ENCODE data around the gene MAPT. TPM values are rescaled to one million over a fixed set of nuclear protein-coding genes. Genes with fewer than 3 reads are reported as not detected.

Gene MAPT
- 1 to 10 TPM in 1 of 2 donors, under 1 TPM in 1; 0.86 to 2.1 TPM for total RNA-seq

- H3K27ac Mint-ChIP-seq: peak within 1 kb of the TSS; percentile 69
- H3K4me3 Mint-ChIP-seq: peak within 1 kb of the TSS; percentile 86 to 88
- DNase-seq (peak; percentile 86 to 92), ATAC-seq (replicated peaks in 1 of 2) (peak; percentile 88 to 89)
- peaks cover 27% of the 10 kb centered on the region for H3K4me1 Mint-ChIP-seq (ENCODE audit: low read depth)
- H3K9me3 Mint-ChIP-seq: no peaks in the 10 kb centered on the region
- no peaks in the 10 kb centered on the region for H3K36me3 Mint-ChIP-seq (ENCODE audit: insufficient read depth in 2 of 2)
- H3K27me3 Mint-ChIP-seq (ENCODE audit: low read depth): peaks cover 66% of the 10 kb centered on the region
These were observed at the start of gene MAPT for GRCh38 chr17:45894022-45894784. TSS of gene MAPT (plus strand) at chr17:45894554. CDS start at chr17:45962338, 67,784 bp downstream.

GRCh38 chr17:45844695-45845375 lies 49.5 kb upstream of the MAPT start, which contains the start of gene SPPL2C:
TSS of gene SPPL2C (plus strand) at chr17:45844881. CDS start at chr17:45844907, 26 bp downstream.
- ATAC-seq (replicated peaks in 1 of 2) (no peak), DNase-seq (no peak)
- H3K27me3 Mint-ChIP-seq (ENCODE audit: low read depth): no peaks in the 10 kb centered on the region
- H3K4me3 Mint-ChIP-seq: no peak within 1 kb of the TSS
- H3K9me3 Mint-ChIP-seq: no peaks in the 10 kb centered on the region
- H3K27ac Mint-ChIP-seq: no peak within 1 kb of the TSS
- H3K4me1 Mint-ChIP-seq (ENCODE audit: low read depth): no peaks in the 10 kb centered on the region
- no peaks in the 10 kb centered on the region for H3K36me3 Mint-ChIP-seq (ENCODE audit: insufficient read depth in 2 of 2)

GRCh38 chr17:45845376-45846185 lies 48.8 kb upstream of the MAPT start:
- H3K36me3 Mint-ChIP-seq (ENCODE audit: insufficient read depth in 2 of 2): no peaks in the 10 kb centered on the region
- no peak overlapping the region for H3K4me3 Mint-ChIP-seq
- no peaks in the 10 kb centered on the region for H3K4me1 Mint-ChIP-seq (ENCODE audit: low read depth)
- H3K27ac Mint-ChIP-seq: no peak overlapping the region
- no peaks in the 10 kb centered on the region for H3K9me3 Mint-ChIP-seq
- no peak for ATAC-seq (replicated peaks in 1 of 2)
- H3K27me3 Mint-ChIP-seq (ENCODE audit: low read depth): no peaks in the 10 kb centered on the region
- no peak for DNase-seq

DNA sequence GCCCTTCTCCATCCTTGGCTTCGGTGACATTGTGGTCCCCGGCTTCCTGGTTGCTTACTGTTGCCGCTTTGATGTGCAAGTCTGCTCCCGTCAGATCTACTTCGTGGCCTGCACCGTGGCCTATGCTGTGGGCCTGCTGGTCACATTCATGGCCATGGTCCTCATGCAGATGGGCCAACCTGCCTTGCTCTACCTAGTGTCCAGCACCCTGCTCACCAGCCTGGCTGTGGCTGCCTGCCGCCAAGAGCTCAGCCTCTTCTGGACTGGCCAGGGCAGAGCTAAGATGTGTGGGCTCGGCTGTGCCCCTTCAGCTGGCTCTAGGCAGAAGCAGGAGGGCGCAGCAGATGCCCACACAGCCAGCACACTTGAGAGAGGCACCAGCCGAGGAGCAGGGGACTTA lies 48.1 kb upstream of the MAPT start:
- ATAC-seq (replicated peaks in 1 of 2) (no peak), DNase-seq (no peak)
- Mint-ChIP-seq H3K4me3 (no peak overlapping the region), H3K27me3 (ENCODE audit: low read depth) (no peaks in the 10 kb centered on the region), H3K4me1 (ENCODE audit: low read depth) (no peaks in the 10 kb centered on the region), H3K9me3 (no peaks in the 10 kb centered on the region), H3K36me3 (ENCODE audit: insufficient read depth in 2 of 2) (no peaks in the 10 kb centered on the region), H3K27ac (no peak overlapping the region)

DNA sequence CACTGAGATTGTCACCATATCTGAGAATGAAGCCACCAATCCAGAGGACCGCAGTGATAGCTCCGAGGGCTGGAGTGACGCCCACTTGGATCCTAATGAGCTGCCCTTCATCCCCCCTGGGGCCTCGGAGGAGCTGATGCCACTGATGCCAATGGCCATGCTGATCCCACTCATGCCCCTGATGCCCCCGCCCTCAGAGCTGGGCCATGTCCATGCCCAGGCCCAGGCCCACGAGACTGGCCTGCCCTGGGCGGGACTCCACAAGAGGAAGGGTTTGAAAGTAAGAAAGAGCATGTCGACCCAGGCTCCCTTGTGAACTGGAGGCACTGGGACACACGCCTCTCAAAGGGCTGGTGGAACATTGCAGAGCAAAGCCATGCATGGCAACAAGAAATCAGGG lies 47.7 kb upstream of the MAPT start:
- Mint-ChIP-seq H3K4me1 (ENCODE audit: low read depth) (no peaks in the 10 kb centered on the region), H3K4me3 (no peak overlapping the region), H3K9me3 (no peaks in the 10 kb centered on the region), H3K36me3 (ENCODE audit: insufficient read depth in 2 of 2) (no peaks in the 10 kb centered on the region), H3K27me3 (ENCODE audit: low read depth) (no peaks in the 10 kb centered on the region), H3K27ac (no peak overlapping the region)
- ATAC-seq (replicated peaks in 1 of 2) (no peak), DNase-seq (no peak)

- H3K4me3 Mint-ChIP-seq: no peak overlapping the region
- H3K9me3 Mint-ChIP-seq: no peaks in the 10 kb centered on the region
- H3K27me3 Mint-ChIP-seq (ENCODE audit: low read depth): no peaks in the 10 kb centered on the region
- ATAC-seq (replicated peaks in 1 of 2) (no peak), DNase-seq (no peak)
- H3K36me3 Mint-ChIP-seq (ENCODE audit: insufficient read depth in 2 of 2): no peaks in the 10 kb centered on the region
- H3K4me1 Mint-ChIP-seq (ENCODE audit: low read depth): no peaks in the 10 kb centered on the region
- H3K27ac Mint-ChIP-seq: no peak overlapping the region
These were observed 47.3 kb upstream of the MAPT start for GRCh38 chr17:45847101-45847500.

GRCh38 chr17:45847747-45848146 lies 46.6 kb upstream of the MAPT start:
- Mint-ChIP-seq H3K36me3 (ENCODE audit: insufficient read depth in 2 of 2) (no peaks in the 10 kb centered on the region), H3K27me3 (ENCODE audit: low read depth) (no peaks in the 10 kb centered on the region), H3K27ac (no peak overlapping the region), H3K4me3 (no peak overlapping the region), H3K4me1 (ENCODE audit: low read depth) (no peaks in the 10 kb centered on the region), H3K9me3 (no peaks in the 10 kb centered on the region)
- ATAC-seq (replicated peaks in 1 of 2) (no peak), DNase-seq (no peak)

GRCh38 chr17:45848405-45848804 lies 45.9 kb upstream of the MAPT start:
- Mint-ChIP-seq H3K27ac (no peak overlapping the region), H3K36me3 (ENCODE audit: insufficient read depth in 2 of 2) (no peaks in the 10 kb centered on the region), H3K4me1 (ENCODE audit: low read depth) (no peaks in the 10 kb centered on the region), H3K4me3 (no peak overlapping the region), H3K9me3 (no peaks in the 10 kb centered on the region), H3K27me3 (ENCODE audit: low read depth) (peaks cover under 1% of the 10 kb centered on the region)
- DNase-seq (no peak), ATAC-seq (replicated peaks in 1 of 2) (no peak)

DNA sequence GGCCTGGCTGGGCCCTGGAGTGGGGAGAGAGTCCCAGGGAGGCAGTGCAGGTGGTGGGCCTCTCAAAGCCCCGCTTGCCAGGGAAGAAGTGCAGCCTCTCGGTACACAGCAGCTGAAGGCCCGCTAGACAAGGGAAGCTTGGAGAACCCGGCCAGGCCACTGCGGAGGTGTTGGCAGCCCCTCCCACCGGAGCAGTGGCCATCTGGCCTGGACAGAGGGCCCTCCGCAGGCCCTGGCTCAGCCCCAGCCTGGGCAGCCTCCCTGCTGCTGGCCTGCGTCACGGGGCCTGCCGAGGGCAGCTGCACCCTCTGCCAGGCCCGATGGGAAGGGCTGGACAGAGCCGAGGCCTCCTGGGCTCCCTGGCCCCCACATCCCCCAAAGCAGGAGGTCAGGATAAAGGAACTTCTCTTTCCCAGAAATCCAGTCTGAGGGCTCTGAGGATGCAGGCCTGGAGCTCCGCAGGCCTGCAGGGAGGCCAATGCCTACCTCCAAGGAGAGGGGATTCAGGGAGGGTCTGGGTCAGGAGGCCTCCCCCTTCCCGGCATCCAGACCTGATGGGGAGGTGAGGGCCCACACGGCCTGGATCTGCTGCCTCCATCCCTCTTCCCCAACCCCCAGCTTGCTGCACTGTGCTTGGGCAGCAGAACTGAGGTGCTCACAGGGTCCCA lies 45.4 kb upstream of the MAPT start:
- ATAC-seq (replicated peaks in 1 of 2) (no peak), DNase-seq (no peak)
- no peaks in the 10 kb centered on the region for H3K9me3 Mint-ChIP-seq
- H3K4me1 Mint-ChIP-seq (ENCODE audit: low read depth): no peaks in the 10 kb centered on the region
- H3K27ac Mint-ChIP-seq: no peak overlapping the region
- peaks cover 6% of the 10 kb centered on the region for H3K27me3 Mint-ChIP-seq (ENCODE audit: low read depth)
- no peak overlapping the region for H3K4me3 Mint-ChIP-seq
- H3K36me3 Mint-ChIP-seq (ENCODE audit: insufficient read depth in 2 of 2): no peaks in the 10 kb centered on the region

DNA sequence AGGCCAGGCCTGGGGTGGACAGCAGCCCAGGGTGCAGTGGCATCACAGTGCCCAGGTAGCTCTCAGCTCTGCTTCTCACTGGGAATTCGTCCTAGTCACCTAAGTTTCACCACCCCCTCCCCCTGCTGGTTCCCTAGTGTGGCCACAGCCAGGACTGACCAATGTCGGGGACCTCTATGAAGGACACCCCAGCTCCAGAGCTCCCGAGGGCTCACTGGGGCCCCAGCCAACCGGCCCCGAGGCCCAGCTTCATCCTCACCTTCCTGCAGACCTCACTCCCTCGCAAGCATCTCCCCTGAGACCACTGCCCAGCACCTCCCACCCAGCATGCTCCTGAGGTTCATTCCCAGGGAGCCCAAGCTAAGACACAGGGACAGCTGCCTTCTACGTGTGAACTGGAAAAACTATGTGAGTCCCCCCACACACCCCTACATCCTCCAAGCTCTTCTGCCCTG lies 44.8 kb upstream of the MAPT start:
- H3K27me3 Mint-ChIP-seq (ENCODE audit: low read depth): peaks cover 12% of the 10 kb centered on the region
- H3K27ac Mint-ChIP-seq: no peak overlapping the region
- no peak for DNase-seq
- no peaks in the 10 kb centered on the region for H3K9me3 Mint-ChIP-seq
- no peaks in the 10 kb centered on the region for H3K4me1 Mint-ChIP-seq (ENCODE audit: low read depth)
- no peak overlapping the region for H3K4me3 Mint-ChIP-seq
- H3K36me3 Mint-ChIP-seq (ENCODE audit: insufficient read depth in 2 of 2): no peaks in the 10 kb centered on the region
- no peak for ATAC-seq (replicated peaks in 1 of 2)

- Mint-ChIP-seq H3K4me3 (no peak overlapping the region), H3K27me3 (ENCODE audit: low read depth) (peaks cover 16% of the 10 kb centered on the region), H3K27ac (no peak overlapping the region), H3K4me1 (ENCODE audit: low read depth) (no peaks in the 10 kb centered on the region), H3K36me3 (ENCODE audit: insufficient read depth in 2 of 2) (no peaks in the 10 kb centered on the region), H3K9me3 (no peaks in the 10 kb centered on the region)
- DNase-seq (no peak), ATAC-seq (replicated peaks in 1 of 2) (no peak)
These were observed 44.3 kb upstream of the MAPT start for GRCh38 chr17:45850011-45850410.

- ATAC-seq (replicated peaks in 1 of 2) (no peak), DNase-seq (no peak)
- Mint-ChIP-seq H3K27ac (no peak overlapping the region), H3K4me1 (ENCODE audit: low read depth) (no peaks in the 10 kb centered on the region), H3K4me3 (no peak overlapping the region), H3K9me3 (no peaks in the 10 kb centered on the region), H3K27me3 (ENCODE audit: low read depth) (peaks cover 19% of the 10 kb centered on the region), H3K36me3 (ENCODE audit: insufficient read depth in 2 of 2) (no peaks in the 10 kb centered on the region)
These were observed 43.9 kb upstream of the MAPT start for GRCh38 chr17:45850468-45850867.
